ENCODE data around the gene SPATA25.
"Not testable (repeated sequence)": the region's sequence is repeated elsewhere in the genome, so short reads cannot be mapped to it uniquely, and the experiment has no call there.

Gene SPATA25

DNA sequence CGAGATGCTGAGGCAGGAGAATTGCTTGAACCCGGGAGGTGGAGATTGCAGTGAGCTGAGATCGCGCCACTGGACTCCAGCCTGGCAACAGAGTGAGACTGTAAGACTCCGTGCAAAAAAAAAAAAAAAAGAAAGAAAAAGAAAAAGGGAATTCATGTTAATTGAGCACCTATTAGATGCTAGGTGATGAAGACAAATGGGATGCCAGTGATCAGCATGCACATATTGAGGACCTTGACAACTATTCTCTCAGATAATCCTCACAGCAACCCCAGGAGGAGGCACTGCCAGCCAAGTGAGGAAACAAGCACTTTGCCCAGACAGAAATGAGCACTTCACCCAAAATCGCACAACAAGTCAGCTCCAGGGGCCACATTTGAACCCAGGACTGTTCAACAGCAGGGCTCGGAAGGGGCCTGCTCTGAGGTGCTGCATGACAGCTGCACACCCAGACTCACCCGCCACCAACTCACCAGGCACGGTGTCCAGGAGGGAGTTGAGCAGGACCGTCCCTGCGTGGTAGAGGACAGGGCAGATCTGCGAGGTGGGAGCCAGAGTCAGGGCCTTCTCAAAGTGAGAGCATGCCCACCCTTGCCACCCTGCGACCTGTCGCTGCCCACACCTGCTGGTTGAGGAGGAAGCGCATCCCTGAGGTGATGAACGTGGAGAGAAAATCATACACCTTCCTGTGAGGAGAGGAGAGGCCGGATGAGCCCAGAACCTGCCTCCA, 20.0 kb upstream of the SPATA25 start:
- no peak for DNase-seq (ENCODE audit: low spot score)
- TF ChIP-seq, protein P1, sequence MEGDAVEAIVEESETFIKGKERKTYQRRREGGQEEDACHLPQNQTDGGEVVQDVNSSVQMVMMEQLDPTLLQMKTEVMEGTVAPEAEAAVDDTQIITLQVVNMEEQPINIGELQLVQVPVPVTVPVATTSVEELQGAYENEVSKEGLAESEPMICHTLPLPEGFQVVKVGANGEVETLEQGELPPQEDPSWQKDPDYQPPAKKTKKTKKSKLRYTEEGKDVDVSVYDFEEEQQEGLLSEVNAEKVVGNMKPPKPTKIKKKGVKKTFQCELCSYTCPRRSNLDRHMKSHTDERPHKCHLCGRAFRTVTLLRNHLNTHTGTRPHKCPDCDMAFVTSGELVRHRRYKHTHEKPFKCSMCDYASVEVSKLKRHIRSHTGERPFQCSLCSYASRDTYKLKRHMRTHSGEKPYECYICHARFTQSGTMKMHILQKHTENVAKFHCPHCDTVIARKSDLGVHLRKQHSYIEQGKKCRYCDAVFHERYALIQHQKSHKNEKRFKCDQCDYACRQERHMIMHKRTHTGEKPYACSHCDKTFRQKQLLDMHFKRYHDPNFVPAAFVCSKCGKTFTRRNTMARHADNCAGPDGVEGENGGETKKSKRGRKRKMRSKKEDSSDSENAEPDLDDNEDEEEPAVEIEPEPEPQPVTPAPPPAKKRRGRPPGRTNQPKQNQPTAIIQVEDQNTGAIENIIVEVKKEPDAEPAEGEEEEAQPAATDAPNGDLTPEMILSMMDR (IDR thresholded peaks at IDR 0.05): no peak
- Histone ChIP-seq H3K27ac (no peak overlapping the region), H3K4me3 (no peak overlapping the region)

DNA sequence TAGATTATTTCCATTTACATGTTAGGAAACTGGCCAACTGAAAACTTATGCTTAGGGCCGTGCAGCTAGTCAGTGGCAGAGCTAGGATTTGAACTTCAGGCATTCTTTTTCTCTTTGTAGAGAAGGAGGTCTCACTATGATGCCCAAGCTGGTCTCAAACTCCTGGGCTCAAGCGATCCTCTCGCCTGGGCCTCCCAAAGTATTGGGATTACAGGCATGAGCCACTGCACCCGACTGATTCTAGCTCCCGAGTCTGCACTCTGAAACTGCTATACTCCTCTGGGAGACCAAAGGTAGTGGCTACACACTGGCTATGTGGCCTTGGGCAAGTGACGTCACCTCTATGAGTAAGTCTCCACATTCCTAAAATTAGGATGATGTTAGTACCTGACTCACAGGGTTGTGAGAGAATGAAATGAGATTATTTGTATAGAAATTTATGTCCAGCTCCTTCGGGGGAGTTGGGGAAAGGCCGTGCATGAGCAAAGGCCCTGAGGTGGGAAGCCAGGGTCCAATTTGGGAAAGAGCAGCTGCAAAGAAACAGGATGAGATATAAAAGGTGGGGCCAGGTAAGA, 18.2 kb upstream of the SPATA25 start:
- TF ChIP-seq, protein P1 (IDR thresholded peaks at IDR 0.05): no peak
- H3K4me3 ChIP-seq: no peak overlapping the region
- H3K27ac ChIP-seq: no peak overlapping the region
- no peak for DNase-seq (ENCODE audit: low spot score)

DNA sequence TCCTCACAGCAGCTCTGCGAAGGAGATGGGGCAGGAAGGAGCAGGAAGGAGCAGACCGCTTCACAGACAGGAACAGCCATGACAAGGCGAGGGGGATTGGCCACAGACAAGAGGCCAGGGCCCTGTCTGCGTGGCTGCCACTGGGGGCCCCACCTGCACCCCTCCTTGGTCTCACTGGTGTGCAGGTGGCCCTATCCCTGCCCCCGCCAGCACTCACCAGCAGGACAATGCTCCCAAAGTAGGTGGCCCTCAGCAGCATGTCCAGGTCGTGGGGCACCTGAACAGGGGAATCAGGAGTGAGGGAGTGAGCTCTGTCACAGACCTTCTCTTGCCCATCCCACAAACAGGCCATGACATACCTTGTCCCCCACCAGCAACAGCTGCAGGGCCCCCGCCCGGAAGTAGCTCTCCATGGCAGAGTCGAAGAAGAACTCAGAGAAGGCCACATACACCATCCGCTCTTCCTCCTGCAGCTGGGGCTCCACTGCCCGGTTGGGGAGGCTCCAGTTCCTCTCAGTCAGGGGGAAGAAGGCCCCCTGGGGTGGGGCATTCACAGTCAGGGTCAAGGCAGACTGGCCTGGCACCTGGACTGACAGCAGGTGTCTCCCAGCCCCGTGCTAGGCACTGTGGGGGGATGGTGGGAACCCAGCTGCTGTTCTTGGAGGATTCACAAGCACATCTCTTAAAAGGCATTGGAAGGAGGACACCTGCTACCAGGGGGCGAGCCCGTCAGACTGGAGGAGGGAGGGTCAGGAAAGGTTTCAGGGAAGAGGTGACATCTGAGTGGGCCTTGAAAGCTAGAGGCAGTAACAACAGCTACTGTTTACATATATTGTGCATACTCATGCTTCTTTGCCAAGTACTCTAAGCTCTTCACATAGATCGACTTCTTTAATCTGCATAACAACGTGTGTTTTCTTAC, 17.4 kb upstream of the SPATA25 start:
- Histone ChIP-seq H3K4me3 (no peak overlapping the region), H3K27ac (no peak overlapping the region)
- TF ChIP-seq, protein P1 (IDR thresholded peaks at IDR 0.05): no peak
- DNase-seq (ENCODE audit: low spot score): no peak

DNA sequence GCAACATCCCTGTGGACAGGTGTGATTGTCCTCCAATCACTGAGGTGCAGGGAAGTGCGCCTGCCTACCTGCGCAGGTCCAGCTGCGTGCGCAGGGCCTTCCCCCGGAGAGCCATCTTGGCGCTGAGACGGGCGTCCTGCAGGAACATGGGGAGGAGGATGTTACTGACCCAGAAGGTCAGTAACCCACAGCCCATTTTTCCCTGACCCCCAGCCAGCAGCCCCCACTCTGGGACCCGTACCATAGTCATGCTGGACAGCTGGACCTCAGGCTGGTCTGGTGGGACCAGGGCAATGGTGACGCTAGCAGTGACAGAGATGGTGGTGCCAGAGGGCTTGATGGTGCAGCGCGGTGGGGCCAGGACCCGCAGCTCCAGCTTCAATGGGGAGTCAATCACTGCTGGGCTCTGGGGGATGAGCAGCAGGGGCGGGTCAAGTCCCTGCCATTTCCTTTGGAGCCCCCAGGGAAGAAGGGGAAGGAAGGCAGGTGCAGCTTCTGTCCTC, 14.8 kb upstream of the SPATA25 start:
- DNase-seq (ENCODE audit: low spot score): no peak
- TF ChIP-seq, protein P1 (IDR thresholded peaks at IDR 0.05): no peak
- Histone ChIP-seq H3K4me3 (no peak overlapping the region), H3K27ac (no peak overlapping the region)

DNA sequence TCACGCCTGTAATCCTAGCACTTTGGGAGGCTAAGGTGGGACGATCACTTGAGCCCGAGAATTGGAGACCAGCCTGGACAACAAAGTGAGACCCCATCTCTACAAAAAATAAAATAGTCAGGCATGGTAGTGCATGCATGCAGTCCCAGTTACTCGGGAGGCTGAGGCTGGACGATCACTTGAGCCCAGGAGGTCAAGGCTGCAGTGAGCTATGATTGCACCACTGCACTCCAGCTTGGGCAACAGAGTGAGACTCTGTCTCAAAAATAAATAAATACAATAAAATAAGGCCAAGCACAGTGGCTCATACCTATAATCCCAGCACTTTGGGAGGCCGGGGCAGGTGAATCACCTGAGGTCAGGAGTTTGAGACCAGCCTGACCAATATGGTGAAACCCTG, 13.9 kb upstream of the SPATA25 start:
- H3K27ac ChIP-seq; H3K4me3 ChIP-seq; DNase-seq (ENCODE audit: low spot score): not testable (repeated sequence)

DNA sequence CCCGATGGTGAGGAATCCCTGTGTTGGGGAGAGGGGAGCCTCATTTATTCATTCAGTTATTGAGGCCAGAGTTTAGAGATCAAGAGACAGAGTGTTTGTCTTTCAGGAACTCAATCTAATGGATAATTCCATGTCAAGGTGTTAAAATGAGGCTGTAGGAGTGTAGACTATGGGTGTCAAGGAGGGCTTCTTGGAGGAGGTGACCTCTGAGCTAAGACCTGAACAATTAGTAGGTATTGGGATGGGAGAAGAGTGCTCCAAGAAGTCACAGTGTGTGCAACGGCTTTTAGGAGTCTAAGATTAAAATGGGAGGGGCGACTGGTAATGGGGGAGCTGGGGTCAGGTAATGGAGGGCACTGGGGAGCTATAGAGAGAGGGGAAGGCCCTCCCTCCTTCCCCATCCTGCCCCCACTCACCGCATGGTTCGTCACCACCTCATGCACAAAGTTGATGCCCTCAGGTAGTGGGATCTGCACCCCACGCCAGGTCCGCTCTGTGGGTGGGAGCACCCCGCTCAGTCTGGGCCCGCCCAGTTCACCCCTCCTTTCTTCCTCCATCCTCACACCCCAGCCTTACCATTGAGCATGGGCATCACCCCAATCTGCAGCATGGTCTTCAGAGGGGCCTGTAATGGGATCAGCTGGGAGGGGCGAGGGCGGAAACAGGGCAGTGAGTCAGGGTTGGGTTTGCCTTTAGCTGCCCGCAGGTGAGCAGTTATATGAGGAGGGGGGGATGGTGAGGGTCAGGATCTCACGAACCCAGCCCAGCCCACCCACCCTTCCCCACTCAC, 11.8 kb upstream of the SPATA25 start:
- TF ChIP-seq, protein P1 (IDR thresholded peaks at IDR 0.05): no peak
- no peak for DNase-seq (ENCODE audit: low spot score)
- H3K27ac ChIP-seq: no peak overlapping the region
- H3K4me3 ChIP-seq: no peak overlapping the region
